ENCODE data around the gene NFE2L2.

NFE2L2 gene

GRCh38 chr2:177263451-177264208, 897 bp downstream of the NFE2L2 start:
- Mint-ChIP-seq H3K36me3 (ENCODE audit: low read depth) (peaks cover 4% of the 10 kb centered on the region), H3K9me3 (no peaks in the 10 kb centered on the region), H3K27ac (peak overlapping the region; percentile 96 to 99 (median 98)), H3K27me3 (ENCODE audit: low read depth) (no peaks in the 10 kb centered on the region), H3K4me3 (peak overlapping the region; percentile 89 to 98 (median 95)), H3K4me1 (peaks cover 59% of the 10 kb centered on the region)
- TF ChIP-seq CTCF (IDR thresholded peaks at IDR 0.05; ENCODE audit: unreplicated experiment in 3 of 3), result peak; percentile 89 to 95 (median 91)

- Mint-ChIP-seq H3K4me1 (peaks cover 54% of the 10 kb centered on the region), H3K9me3 (peaks cover 4% of the 10 kb centered on the region), H3K27ac (peak overlapping the region; percentile 96 to 99 (median 98)), H3K4me3 (peak overlapping the region; percentile 89 to 98 (median 95)), H3K36me3 (ENCODE audit: low read depth) (peaks cover 10% of the 10 kb centered on the region), H3K27me3 (ENCODE audit: low read depth) (no peaks in the 10 kb centered on the region)
- TF ChIP-seq CTCF (IDR thresholded peaks at IDR 0.05; ENCODE audit: unreplicated experiment in 3 of 3), result no peak
These were observed 1.5 kb downstream of the NFE2L2 start for GRCh38 chr2:177262958-177263450.

- Mint-ChIP-seq H3K9me3 (peaks cover 4% of the 10 kb centered on the region), H3K36me3 (ENCODE audit: low read depth) (peaks cover 18% of the 10 kb centered on the region), H3K4me1 (peaks cover 49% of the 10 kb centered on the region), H3K27ac (peak overlapping the region; percentile 96 to 99 (median 98)), H3K4me3 (peak overlapping the region; percentile 89 to 98 (median 95)), H3K27me3 (ENCODE audit: low read depth) (no peaks in the 10 kb centered on the region)
- no peak for TF ChIP-seq CTCF (IDR thresholded peaks at IDR 0.05; ENCODE audit: unreplicated experiment in 3 of 3)
These were observed 2.4 kb downstream of the NFE2L2 start for GRCh38 chr2:177262092-177262491.

GRCh38 chr2:177261116-177262060, 3.1 kb downstream of the NFE2L2 start:
- Mint-ChIP-seq H3K4me1 (peaks cover 47% of the 10 kb centered on the region), H3K9me3 (peaks cover 4% of the 10 kb centered on the region), H3K27ac (peak overlapping the region; percentile 96 to 99 (median 98)), H3K4me3 (peak overlapping the region; percentile 89 to 98 (median 95)), H3K36me3 (ENCODE audit: low read depth) (peaks cover 22% of the 10 kb centered on the region), H3K27me3 (ENCODE audit: low read depth) (no peaks in the 10 kb centered on the region)
- no peak for TF ChIP-seq CTCF (IDR thresholded peaks at IDR 0.05; ENCODE audit: unreplicated experiment in 3 of 3)

GRCh38 chr2:177260379-177260778, 4.1 kb downstream of the NFE2L2 start:
- peak overlapping the region; percentile 48 to 62 (median 55) for H3K27ac Mint-ChIP-seq
- peaks cover 22% of the 10 kb centered on the region for H3K36me3 Mint-ChIP-seq (ENCODE audit: low read depth)
- no peaks in the 10 kb centered on the region for H3K27me3 Mint-ChIP-seq (ENCODE audit: low read depth)
- peak overlapping the region; percentile 41 to 86 (median 76) for H3K4me3 Mint-ChIP-seq
- peaks cover 43% of the 10 kb centered on the region for H3K4me1 Mint-ChIP-seq
- TF ChIP-seq CTCF (IDR thresholded peaks at IDR 0.05; ENCODE audit: unreplicated experiment in 3 of 3), result no peak
- H3K9me3 Mint-ChIP-seq, result peaks cover 4% of the 10 kb centered on the region
